HCT116 (cell line): ENCODE data around the gene IER3IP1. TPM values are rescaled to one million over a fixed set of nuclear protein-coding genes. Genes with fewer than 3 reads are reported as not detected.

Experiments used
- ATAC-seq: fragments of 200-7000 bp; cut with Tn5 transposase; 2 replicates; pipeline ENCODE4 v1.9.1; 2020; ENCODE audit warnings: mild to moderate bottlenecking, moderate library complexity
- BruUV-seq: library from RNA; stranded (reverse); fragments of 400-500 nt; replicated peaks from 2 replicates; lab custom pipeline; 2021; lab: Mats Ljungman, UMichigan
- CTCF ChIA-PET: fragments of 300-600 bp; sonication (Branson Sonifier 250); formaldehyde crosslinking; loops from one replicate; lab custom pipeline; 2021; ENCODE audit warnings: antibody characterized with exemption; lab: Charles Lee
- POLR2A ChIA-PET: fragments of 300-600, 350-600 bp; sonication (Branson Sonifier 250); formaldehyde crosslinking; loops from one replicate; lab custom pipeline; 2021; ENCODE audit warnings: antibody characterized with exemption; lab: Charles Lee
- RAD21 ChIA-PET, 2 experiments: fragments of 300-600 bp; sonication (Branson Sonifier 250); formaldehyde crosslinking; loops; one replicate each; lab custom pipeline; 2023; ENCODE audit warnings: low total read pairs in 2 of 2; ENCODE audit not compliant: uncharacterized antibody in 2 of 2, unreplicated experiment in 2 of 2, low non-redundant PET in 1 of 2; lab: Charles Lee
- DNase-seq: peaks from one replicate; pipeline ENCODE4 v3.0.0-alpha.2; 2010; ENCODE audit warnings: low read depth, low spot score
- H2AFZ ChIP-seq: fragments of 200-600 bp; shearing (Covaris generic), sonication (generic); 2 replicates; pipeline ENCODE4 v1.6.1; 2017; ENCODE audit warnings: low read depth, mixed run types, mixed read lengths, antibody characterized with exemption, low read length; ENCODE audit not compliant: poor library complexity, severe bottlenecking
- H3K27ac ChIP-seq: 2 replicates; pipeline ENCODE4 v1.5.1; 2012; ENCODE audit warnings: low read depth, low read length
- H3K27me3 ChIP-seq: fragments of 200-600 bp; sonication (generic); 2 replicates; pipeline ENCODE4 v1.6.1; 2016; ENCODE audit warnings: mixed run types, low read length, mixed read lengths; ENCODE audit not compliant: insufficient read depth
- H3K36me3 ChIP-seq, 2 experiments: fragments of 200-500 bp in 1 of 2; fragments of 200-600 bp in 1 of 2; sonication (Bioruptor generic) in 1 of 2; sonication (generic) in 1 of 2; 2 replicates each; pipeline versions ENCODE4 v1.5.1 to v1.6.1; 2014 to 2016; ENCODE audit warnings: low read length in 2 of 2, inconsistent platforms in 1 of 2, mixed read lengths in 1 of 2, mixed run types in 1 of 2; ENCODE audit not compliant: insufficient read depth in 2 of 2, control insufficient read depth in 1 of 2
- H3K4me1 ChIP-seq, 2 experiments: fragments of 200-600 bp in 1 of 2; sonication (generic) in 1 of 2; 2 replicates each; pipeline versions ENCODE4 v1.5.1 to v1.6.1; 2012 to 2017; ENCODE audit warnings: low read length in 2 of 2, inconsistent platforms in 1 of 2, mild to moderate bottlenecking in 1 of 2, mixed read lengths in 1 of 2, mixed run types in 1 of 2, moderate library complexity in 1 of 2; ENCODE audit not compliant: insufficient read depth in 2 of 2, control insufficient read depth in 1 of 2
- H3K4me2 ChIP-seq: fragments of 200-600 bp; sonication (generic); 2 replicates; pipeline ENCODE4 v1.6.1; 2017; ENCODE audit warnings: mixed run types, low read length, mixed read lengths
- H3K4me3 ChIP-seq, 2 experiments: fragments of 200-600 bp in 1 of 2; sonication (generic) in 1 of 2; replicated peaks in 1 of 2; 2 replicates each; pipeline ENCODE4 v1.5.1; 2011 to 2016; ENCODE audit warnings: low read length in 2 of 2, control low read depth in 1 of 2, low read depth in 1 of 2, mild to moderate bottlenecking in 1 of 2, mixed read lengths in 1 of 2, mixed run types in 1 of 2
- H3K79me2 ChIP-seq: fragments of 200-600 bp; sonication (generic); 2 replicates; pipeline ENCODE4 v1.6.1; 2017; ENCODE audit warnings: mild to moderate bottlenecking, mixed run types, low read length, moderate library complexity, mixed read lengths; ENCODE audit not compliant: insufficient read depth
- H3K9ac ChIP-seq: fragments of 200-600 bp; sonication (generic); 2 replicates; pipeline ENCODE4 v1.6.1; 2016; ENCODE audit warnings: low read length, mixed read lengths
- H3K9me2 ChIP-seq: fragments of 200-600 bp; sonication (generic), shearing (Covaris generic); 2 replicates; pipeline ENCODE4 v1.6.1; 2017; ENCODE audit warnings: mixed run types, mild to moderate bottlenecking, moderate library complexity; ENCODE audit not compliant: insufficient read depth
- H3K9me3 ChIP-seq, 2 experiments: fragments of 200-500 bp in 1 of 2; fragments of 200-600 bp in 1 of 2; sonication (Bioruptor generic) in 1 of 2; sonication (generic) in 1 of 2; 2 replicates each; pipeline ENCODE4 v1.6.1; 2014 to 2017; ENCODE audit warnings: low read length in 2 of 2, mixed read lengths in 2 of 2, inconsistent platforms in 1 of 2, low read depth in 1 of 2, mild to moderate bottlenecking in 1 of 2, mixed run types in 1 of 2, moderate library complexity in 1 of 2; ENCODE audit not compliant: control insufficient read depth in 1 of 2, insufficient read depth in 1 of 2
- H4K20me1 ChIP-seq: fragments of 200-600 bp; sonication (generic), shearing (Covaris generic); 2 replicates; pipeline ENCODE4 v1.6.1; 2017; ENCODE audit warnings: mixed run types, mild to moderate bottlenecking, moderate library complexity; ENCODE audit not compliant: insufficient read depth
- ATF3 ChIP-seq: IDR thresholded peaks from 2 replicates; pipeline ENCODE4 v1.6.1; 2012
- CBX3 ChIP-seq: IDR thresholded peaks from 2 replicates; pipeline ENCODE4 v1.6.1; 2012; ENCODE audit warnings: low read depth
- EZH2 ChIP-seq: fragments of 200-600 bp; sonication (generic); IDR thresholded peaks from 2 replicates; pipeline ENCODE4 v1.6.1; 2017; ENCODE audit warnings: antibody characterized with exemption, mixed run types
- EZH2phosphoT487 ChIP-seq: fragments of 200-600 bp; IDR thresholded peaks from 2 replicates; pipeline ENCODE4 v1.6.1; 2018; ENCODE audit warnings: antibody characterized with exemption, borderline replicate concordance
- JUND ChIP-seq: IDR thresholded peaks from 2 replicates; pipeline ENCODE4 v1.6.1; 2012
- SIN3A ChIP-seq: IDR thresholded peaks from 2 replicates; pipeline ENCODE4 v1.6.1; 2012; ENCODE audit warnings: low read depth
- SRF ChIP-seq: IDR thresholded peaks from 2 replicates; pipeline ENCODE4 v1.6.1; 2012; ENCODE audit warnings: low read depth
- ZFX ChIP-seq: fragments of 450-650 bp; IDR thresholded peaks from 2 replicates; pipeline ENCODE4 v1.6.1; 2017
- intact Hi-C: fragments of 100-400 bp; cut with micrococcal nuclease; formaldehyde crosslinking; loops from 2 replicates; pipeline ENCODE4 v1.10.0; 2022
- total RNA-seq: library from RNA; stranded (reverse); gene quantifications from one replicate; pipeline ENCODE4 v1.2.1, GENCODE V29; 2021; ENCODE audit not compliant: unreplicated experiment
- TF ChIP-seq, protein P1 (sequence below): IDR thresholded peaks from 2 replicates; pipeline ENCODE4 v1.6.1; 2012
- TF ChIP-seq, protein P2 (sequence below): IDR thresholded peaks from 2 replicates; pipeline ENCODE4 v1.6.1; 2012; ENCODE audit warnings: low read depth

IER3IP1 gene
- total RNA-seq, 1 experiment from 2014 or later: 12.0 TPM

GRCh38 chr18:47175283-47175897, 774 bp downstream of the IER3IP1 start:
- H3K27ac ChIP-seq: peak overlapping the region; percentile 80
- peaks cover 57% of the 10 kb centered on the region for H3K79me2 ChIP-seq
- peak overlapping the region; percentile 86 for H3K4me2 ChIP-seq
- no peaks in the 10 kb centered on the region for H4K20me1 ChIP-seq
- no TSS peak for BruUV-seq
- ChIA-PET RAD21 (no interaction called here), POLR2A (no interaction called here), CTCF (no interaction called here)
- H3K9me2 ChIP-seq: no peaks in the 10 kb centered on the region
- H3K36me3 ChIP-seq: no peaks in the 10 kb centered on the region
- DNase-seq: no peak
- peak overlapping the region; percentile 91 to 94 for H3K4me3 ChIP-seq
- H2AFZ ChIP-seq: peak overlapping the region; percentile 94
- TF ChIP-seq SIN3A: peak; percentile 9; the same call in 1 of the 2 replicates
- TF ChIP-seq, protein P1, sequence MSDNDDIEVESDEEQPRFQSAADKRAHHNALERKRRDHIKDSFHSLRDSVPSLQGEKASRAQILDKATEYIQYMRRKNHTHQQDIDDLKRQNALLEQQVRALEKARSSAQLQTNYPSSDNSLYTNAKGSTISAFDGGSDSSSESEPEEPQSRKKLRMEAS: no peak
- ATAC-seq: peak; percentile 22; the same call in 1 of the 2 replicates
- H3K9ac ChIP-seq: peak overlapping the region; percentile 94
- no peaks in the 10 kb centered on the region for H3K27me3 ChIP-seq
- intact Hi-C loops: no loop called here
- no peaks in the 10 kb centered on the region for H3K9me3 ChIP-seq
- H3K4me1 ChIP-seq: peaks cover 6 to 10% of the 10 kb centered on the region in 2 experiments; a peak in 3 of 4 replicates

- no peak for ATAC-seq
- BruUV-seq: no TSS peak
Observed at GRCh38 chr18:47174545-47175116, 1.5 kb downstream of the IER3IP1 start.

More at GRCh38 chr18:47174545-47175116, 1.5 kb downstream of the IER3IP1 start:
- Histone ChIP-seq H3K4me2 (peak overlapping the region; percentile 86), H3K27me3 (no peaks in the 10 kb centered on the region), H3K9ac (peak overlapping the region; percentile 94), H3K9me2 (no peaks in the 10 kb centered on the region), H3K4me3 (peak overlapping the region; percentile 91 to 94), H3K36me3 (no peaks in the 10 kb centered on the region), H3K9me3 (no peaks in the 10 kb centered on the region), H4K20me1 (no peaks in the 10 kb centered on the region), H2AFZ (no peak overlapping the region), H3K79me2 (peaks cover 64% of the 10 kb centered on the region), H3K4me1 (peaks cover 6 to 10% of the 10 kb centered on the region in 2 experiments; a peak in 3 of 4 replicates), H3K27ac (no peak overlapping the region)
- DNase-seq: no peak
- POLR2A ChIA-PET: no interaction called here
- CTCF ChIA-PET: no interaction called here
- no peak for TF ChIP-seq EZH2
- TF ChIP-seq ZFX: no peak
- TF ChIP-seq, protein P2, sequence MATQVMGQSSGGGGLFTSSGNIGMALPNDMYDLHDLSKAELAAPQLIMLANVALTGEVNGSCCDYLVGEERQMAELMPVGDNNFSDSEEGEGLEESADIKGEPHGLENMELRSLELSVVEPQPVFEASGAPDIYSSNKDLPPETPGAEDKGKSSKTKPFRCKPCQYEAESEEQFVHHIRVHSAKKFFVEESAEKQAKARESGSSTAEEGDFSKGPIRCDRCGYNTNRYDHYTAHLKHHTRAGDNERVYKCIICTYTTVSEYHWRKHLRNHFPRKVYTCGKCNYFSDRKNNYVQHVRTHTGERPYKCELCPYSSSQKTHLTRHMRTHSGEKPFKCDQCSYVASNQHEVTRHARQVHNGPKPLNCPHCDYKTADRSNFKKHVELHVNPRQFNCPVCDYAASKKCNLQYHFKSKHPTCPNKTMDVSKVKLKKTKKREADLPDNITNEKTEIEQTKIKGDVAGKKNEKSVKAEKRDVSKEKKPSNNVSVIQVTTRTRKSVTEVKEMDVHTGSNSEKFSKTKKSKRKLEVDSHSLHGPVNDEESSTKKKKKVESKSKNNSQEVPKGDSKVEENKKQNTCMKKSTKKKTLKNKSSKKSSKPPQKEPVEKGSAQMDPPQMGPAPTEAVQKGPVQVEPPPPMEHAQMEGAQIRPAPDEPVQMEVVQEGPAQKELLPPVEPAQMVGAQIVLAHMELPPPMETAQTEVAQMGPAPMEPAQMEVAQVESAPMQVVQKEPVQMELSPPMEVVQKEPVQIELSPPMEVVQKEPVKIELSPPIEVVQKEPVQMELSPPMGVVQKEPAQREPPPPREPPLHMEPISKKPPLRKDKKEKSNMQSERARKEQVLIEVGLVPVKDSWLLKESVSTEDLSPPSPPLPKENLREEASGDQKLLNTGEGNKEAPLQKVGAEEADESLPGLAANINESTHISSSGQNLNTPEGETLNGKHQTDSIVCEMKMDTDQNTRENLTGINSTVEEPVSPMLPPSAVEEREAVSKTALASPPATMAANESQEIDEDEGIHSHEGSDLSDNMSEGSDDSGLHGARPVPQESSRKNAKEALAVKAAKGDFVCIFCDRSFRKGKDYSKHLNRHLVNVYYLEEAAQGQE: no peak
- TF ChIP-seq JUND: no peak
- TF ChIP-seq CBX3: no peak
- no peak for TF ChIP-seq SIN3A
- no peak for TF ChIP-seq SRF
- no peak for TF ChIP-seq EZH2phosphoT487
- TF ChIP-seq ATF3: no peak
- intact Hi-C loops: no loop called here
- RAD21 ChIA-PET: no interaction called here
